AG09319 (cell line): ENCODE measurements around the gene SEMA4D.

Experiments used
- DNase-seq: peaks from one replicate; pipeline ENCODE4 v3.0.0-alpha.2; 2010; ENCODE audit warnings: low read depth; ENCODE audit errors: extremely low read depth
- TF ChIP-seq, protein P1 (sequence below): IDR thresholded peaks from 2 replicates; pipeline ENCODE4 v1.5.1; 2011; ENCODE audit warnings: low read depth, mild to moderate bottlenecking, inconsistent platforms, low read length, moderate library complexity

Gene SEMA4D, protein sequence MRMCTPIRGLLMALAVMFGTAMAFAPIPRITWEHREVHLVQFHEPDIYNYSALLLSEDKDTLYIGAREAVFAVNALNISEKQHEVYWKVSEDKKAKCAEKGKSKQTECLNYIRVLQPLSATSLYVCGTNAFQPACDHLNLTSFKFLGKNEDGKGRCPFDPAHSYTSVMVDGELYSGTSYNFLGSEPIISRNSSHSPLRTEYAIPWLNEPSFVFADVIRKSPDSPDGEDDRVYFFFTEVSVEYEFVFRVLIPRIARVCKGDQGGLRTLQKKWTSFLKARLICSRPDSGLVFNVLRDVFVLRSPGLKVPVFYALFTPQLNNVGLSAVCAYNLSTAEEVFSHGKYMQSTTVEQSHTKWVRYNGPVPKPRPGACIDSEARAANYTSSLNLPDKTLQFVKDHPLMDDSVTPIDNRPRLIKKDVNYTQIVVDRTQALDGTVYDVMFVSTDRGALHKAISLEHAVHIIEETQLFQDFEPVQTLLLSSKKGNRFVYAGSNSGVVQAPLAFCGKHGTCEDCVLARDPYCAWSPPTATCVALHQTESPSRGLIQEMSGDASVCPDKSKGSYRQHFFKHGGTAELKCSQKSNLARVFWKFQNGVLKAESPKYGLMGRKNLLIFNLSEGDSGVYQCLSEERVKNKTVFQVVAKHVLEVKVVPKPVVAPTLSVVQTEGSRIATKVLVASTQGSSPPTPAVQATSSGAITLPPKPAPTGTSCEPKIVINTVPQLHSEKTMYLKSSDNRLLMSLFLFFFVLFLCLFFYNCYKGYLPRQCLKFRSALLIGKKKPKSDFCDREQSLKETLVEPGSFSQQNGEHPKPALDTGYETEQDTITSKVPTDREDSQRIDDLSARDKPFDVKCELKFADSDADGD

DNA sequence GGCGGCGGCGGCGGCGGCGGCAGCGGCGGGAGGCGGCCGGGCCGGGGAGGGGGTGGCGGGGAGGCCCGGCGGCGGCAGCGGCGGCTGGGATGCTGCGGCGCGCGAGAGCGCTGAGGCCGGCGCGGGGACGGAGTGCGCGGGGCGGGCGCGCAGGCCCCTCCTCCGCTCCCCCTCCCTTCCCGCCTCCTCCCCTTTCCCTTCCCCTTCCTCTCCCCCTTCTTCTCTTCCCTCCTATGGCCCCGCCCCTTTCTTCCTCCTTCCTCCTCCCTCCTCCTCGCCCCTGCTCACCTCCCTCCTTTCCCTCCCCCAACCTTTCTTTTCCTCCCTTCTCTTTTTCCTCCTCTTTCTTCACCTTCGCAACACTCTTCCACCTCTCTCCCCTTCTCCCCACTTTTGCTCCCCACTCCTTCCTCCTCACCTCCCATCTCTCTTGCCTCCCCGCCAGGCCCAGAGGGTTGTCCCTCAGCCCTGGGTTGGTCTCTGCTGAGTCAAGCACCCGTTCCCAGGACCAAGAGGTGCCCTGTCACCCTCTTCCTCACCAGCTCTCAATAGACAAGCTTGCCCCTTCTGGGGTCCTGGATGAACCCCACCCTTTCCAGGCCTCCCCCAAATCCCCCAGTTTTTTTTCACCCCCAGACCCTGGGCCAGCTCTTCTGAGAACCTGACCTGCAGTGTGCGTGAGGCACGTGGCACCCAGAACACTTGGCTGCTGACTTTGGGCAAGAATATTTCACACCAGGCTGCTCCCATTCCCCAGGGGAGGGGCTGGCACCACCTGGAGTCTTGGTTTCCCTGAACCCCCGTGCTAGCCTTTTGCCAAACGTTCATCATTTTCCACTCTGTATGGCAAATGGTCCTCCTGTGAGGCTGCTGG, at the start of gene SEMA4D:
Gene SEMA4D, minus strand, starts transcription at position 136 of the 874 bp plus-strand sequence. CDS start 92,657 bp downstream, outside the sequence.
- DNase-seq, result peak; percentile 43
- TF ChIP-seq, protein P1, sequence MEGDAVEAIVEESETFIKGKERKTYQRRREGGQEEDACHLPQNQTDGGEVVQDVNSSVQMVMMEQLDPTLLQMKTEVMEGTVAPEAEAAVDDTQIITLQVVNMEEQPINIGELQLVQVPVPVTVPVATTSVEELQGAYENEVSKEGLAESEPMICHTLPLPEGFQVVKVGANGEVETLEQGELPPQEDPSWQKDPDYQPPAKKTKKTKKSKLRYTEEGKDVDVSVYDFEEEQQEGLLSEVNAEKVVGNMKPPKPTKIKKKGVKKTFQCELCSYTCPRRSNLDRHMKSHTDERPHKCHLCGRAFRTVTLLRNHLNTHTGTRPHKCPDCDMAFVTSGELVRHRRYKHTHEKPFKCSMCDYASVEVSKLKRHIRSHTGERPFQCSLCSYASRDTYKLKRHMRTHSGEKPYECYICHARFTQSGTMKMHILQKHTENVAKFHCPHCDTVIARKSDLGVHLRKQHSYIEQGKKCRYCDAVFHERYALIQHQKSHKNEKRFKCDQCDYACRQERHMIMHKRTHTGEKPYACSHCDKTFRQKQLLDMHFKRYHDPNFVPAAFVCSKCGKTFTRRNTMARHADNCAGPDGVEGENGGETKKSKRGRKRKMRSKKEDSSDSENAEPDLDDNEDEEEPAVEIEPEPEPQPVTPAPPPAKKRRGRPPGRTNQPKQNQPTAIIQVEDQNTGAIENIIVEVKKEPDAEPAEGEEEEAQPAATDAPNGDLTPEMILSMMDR, result no peak

DNA sequence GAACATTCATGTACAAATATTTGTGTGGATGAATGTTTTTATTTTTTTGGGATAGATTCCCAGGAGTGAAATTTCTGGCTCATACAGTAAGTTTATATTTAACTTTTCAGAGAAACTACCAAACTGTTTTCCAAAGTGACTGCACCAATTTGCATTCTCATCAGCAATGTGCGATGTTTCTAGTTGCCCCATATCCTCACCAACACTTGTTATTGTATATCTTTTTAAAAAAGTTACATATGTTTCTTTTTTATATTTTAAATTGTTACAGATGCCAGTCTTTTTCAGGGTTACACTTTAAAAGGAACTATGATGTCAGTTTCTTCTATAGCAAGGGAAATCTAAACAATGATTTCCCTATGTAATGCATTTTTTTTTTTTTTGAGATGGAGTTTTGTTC, 49.1 kb upstream of the SEMA4D start:
- TF ChIP-seq, protein P1, result no peak
- DNase-seq, result no peak

DNA sequence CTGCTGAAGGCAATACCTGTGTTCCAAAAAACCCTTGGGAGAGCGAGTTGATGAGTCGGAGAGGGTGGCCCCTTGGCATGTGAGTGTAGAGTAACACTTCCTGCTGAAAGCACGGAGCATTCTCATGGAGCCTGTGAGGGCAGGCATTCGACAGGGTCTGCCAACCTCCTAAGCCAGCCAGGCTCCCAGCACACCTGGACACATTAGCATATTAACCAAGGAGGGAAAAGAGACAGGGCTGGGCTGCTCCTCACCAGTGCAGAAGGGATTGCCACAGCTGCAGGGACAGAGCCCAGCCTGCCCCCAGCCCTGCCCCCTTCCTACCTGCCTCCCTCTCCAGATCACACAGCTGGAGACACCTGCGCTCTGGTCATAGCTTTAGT, 46.4 kb upstream of the SEMA4D start:
- no peak for DNase-seq
- TF ChIP-seq, protein P1, result no peak

DNA sequence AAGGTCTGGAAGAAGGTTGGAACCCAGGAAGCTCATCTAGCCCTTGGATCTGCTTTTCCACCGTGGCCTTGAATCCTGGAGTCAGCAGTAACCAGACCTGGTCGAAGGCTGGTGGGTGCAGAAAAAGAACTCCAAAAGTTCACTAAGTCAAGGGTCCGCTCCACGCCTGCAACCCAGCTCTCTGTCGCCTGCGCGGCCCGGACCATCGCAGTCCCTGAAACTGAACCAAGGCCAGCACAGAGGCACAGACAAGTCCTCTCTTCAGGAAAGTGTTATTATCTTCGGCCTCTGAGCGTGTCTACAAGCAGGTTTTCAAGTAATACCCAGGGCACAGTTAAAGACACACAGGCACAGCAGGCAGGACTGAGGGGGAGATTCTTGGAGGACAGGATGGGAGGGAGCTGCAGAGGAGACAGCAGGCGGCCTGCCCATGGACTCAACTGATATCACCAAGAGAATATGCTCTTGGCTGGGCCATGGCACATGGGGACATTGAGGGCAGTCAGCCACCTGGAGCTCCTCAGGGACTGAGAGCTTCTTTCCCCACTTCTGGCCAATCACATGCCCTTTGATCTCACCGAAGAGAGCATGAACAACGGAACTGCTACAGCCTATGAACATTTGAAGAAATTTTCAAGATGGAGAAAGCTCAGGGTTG, 45.8 kb upstream of the SEMA4D start:
- TF ChIP-seq, protein P1, result no peak
- DNase-seq, result no peak

DNA sequence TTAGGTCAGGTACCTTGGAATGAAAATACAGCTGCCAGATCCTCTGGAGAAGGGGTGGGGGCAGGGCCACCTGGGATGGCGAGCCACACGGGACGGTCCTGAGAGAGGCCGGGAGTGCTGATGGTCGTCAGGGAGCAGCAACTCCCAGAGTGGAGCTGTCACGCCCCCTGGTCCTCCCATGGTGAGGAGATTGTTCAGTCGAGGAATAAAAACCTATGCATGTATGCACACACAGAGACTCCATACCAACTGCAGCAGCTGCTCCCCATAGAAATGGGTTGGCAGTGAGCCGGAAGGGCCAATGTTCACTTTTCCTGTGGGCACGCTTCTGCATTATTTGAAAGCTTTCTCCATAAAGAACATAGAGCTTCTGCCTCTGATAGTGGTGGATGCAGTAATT, 45.2 kb upstream of the SEMA4D start:
- DNase-seq, result no peak
- TF ChIP-seq, protein P1, result no peak

DNA sequence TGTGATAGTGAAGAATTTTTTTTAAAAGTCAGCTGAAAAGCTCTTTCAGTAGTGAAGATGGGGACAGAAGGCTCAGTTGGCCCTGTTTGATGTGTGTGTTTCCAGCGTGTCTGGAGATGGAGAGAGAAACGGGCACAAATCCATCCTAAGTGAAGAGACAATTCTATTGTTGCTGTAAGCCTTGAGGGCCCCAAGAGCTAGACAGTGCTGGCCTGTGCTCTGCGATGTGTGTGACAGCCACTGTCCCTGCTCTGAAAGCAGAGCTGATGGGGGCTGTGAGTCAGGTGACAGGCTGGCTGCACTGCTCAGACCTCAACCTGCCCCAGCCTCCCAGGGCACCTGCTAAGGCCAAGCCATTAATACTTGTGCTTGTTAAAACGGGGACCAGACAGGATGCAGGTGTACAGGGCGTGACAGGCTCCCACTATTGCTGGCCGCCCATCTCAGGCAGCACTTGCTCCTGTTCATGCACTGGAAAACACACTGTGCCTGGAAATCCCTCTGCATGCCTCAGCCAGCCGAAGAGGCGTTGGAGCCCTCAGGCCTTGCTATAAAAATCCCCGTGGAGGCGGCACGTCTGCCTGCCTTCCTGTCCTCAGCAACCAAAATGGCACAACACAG, 44.6 kb upstream of the SEMA4D start:
- TF ChIP-seq, protein P1, result no peak
- no peak for DNase-seq
